ENCODE results near the gene HMG20A.

GRCh38 chr15:77455696-77456321, 35.1 kb downstream of the HMG20A start:
- TF ChIP-seq MTF1 (CRISPR knock-in tag; IDR thresholded peaks at IDR 0.05) = no peak
- TF ChIP-seq HMGXB4 (CRISPR knock-in tag; IDR thresholded peaks at IDR 0.05; ENCODE audit: borderline replicate concordance in 1 of 2, low read depth in 1 of 2) = no peak
- no peak for TF ChIP-seq POLR2A (IDR thresholded peaks at IDR 0.05; ENCODE audit: insufficient read depth in 1 of 2, low read depth in 2 of 2, low read length in 2 of 2)

All from HepG2 (cell line).